ENCODE measurements around the gene RALGDS.

RALGDS gene

GRCh38 chr9:133158695-133159094 is 37.7 kb upstream of the RALGDS start (continued):
- TF ChIP-seq, protein P1, sequence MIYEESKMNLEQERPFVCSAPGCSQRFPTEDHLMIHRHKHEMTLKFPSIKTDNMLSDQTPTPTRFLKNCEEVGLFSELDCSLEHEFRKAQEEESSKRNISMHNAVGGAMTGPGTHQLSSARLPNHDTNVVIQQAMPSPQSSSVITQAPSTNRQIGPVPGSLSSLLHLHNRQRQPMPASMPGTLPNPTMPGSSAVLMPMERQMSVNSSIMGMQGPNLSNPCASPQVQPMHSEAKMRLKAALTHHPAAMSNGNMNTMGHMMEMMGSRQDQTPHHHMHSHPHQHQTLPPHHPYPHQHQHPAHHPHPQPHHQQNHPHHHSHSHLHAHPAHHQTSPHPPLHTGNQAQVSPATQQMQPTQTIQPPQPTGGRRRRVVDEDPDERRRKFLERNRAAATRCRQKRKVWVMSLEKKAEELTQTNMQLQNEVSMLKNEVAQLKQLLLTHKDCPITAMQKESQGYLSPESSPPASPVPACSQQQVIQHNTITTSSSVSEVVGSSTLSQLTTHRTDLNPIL (CRISPR knock-in tag; IDR thresholded peaks at IDR 0.05; ENCODE audit: low read depth): no peak
- TF ChIP-seq PPARA (CRISPR knock-in tag; IDR thresholded peaks at IDR 0.05; ENCODE audit: borderline replicate concordance) (no peak), CSDC2 (CRISPR knock-in tag; IDR thresholded peaks at IDR 0.05) (no peak), CSRNP3 (CRISPR knock-in tag; IDR thresholded peaks at IDR 0.05) (no peak), ZNF8 (CRISPR knock-in tag; IDR thresholded peaks at IDR 0.05) (no peak), ZNF70 (CRISPR knock-in tag; IDR thresholded peaks at IDR 0.05) (no peak), ZNF565 (CRISPR knock-in tag; conservative IDR thresholded peaks at IDR 0.05; ENCODE audit: low read depth) (no peak), ARNTL (CRISPR knock-in tag; IDR thresholded peaks at IDR 0.05; ENCODE audit: borderline replicate concordance, low read depth) (no peak)

GRCh38 chr9:133155156-133155555 is 34.1 kb upstream of the RALGDS start:
- ATAC-seq: no peak
- TF ChIP-seq ZFP3 (CRISPR knock-in tag; IDR thresholded peaks at IDR 0.05) (no peak), TSHZ2 (CRISPR knock-in tag; IDR thresholded peaks at IDR 0.05) (no peak)

DNA sequence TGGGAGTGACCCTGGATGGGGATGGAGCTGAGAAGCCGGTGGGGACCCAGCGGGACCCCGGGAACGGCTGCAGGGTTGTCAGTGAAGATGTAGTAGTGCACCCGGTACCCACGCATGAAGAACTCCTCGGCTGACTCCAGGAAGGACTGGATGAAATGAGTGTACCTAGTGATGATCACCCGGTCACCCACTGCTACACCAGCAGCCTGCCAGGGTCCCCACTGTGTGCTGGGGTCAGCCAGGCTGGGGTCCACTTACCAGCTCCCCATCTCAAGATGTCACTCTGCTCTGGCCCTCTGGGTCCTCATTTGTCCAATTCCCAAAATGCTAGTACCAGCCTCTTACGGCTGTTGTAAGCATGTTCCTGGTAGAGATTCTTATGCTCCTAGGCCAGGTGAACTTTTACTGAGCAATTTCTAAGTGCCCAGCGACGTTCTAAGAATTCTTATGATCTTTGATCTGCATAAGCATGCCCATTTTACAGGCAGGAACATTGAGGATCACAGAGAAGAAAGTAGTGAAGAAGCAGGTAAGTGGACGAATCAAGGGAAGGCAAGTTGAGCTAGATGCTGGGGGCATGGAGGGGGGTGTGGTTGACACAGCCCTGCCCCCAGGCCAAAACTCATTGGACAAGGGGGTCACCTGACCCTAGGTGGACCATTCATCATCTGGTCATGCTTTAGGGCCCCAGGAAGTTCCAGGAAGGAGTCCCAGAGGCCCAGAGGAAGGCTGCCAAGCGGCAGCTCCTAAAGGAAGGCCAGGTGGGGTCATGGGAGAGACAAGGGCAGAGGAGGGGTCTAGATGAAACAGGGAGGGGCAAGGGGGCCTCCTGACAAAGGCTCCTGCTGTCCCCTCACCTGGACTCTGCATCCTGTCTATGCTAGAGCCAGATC is 33.3 kb upstream of the RALGDS start:
- no peak for ATAC-seq

GRCh38 chr9:133153227-133154096 is 32.4 kb upstream of the RALGDS start:
- no peak for ATAC-seq
- TF ChIP-seq OSR1 (CRISPR knock-in tag; IDR thresholded peaks at IDR 0.05) (no peak), ZC3H10 (CRISPR knock-in tag; IDR thresholded peaks at IDR 0.05) (no peak), ZNF565 (CRISPR knock-in tag; conservative IDR thresholded peaks at IDR 0.05; ENCODE audit: low read depth) (no peak), RARB (CRISPR knock-in tag; IDR thresholded peaks at IDR 0.05) (no peak), ISL1 (CRISPR knock-in tag; IDR thresholded peaks at IDR 0.05) (no peak), BACH2 (CRISPR knock-in tag; IDR thresholded peaks at IDR 0.05; ENCODE audit: borderline replicate concordance) (no peak), TCF4 (CRISPR knock-in tag; IDR thresholded peaks at IDR 0.05; ENCODE audit: borderline replicate concordance) (no peak), GLIS3 (CRISPR knock-in tag; IDR thresholded peaks at IDR 0.05) (no peak), ZFP3 (CRISPR knock-in tag; IDR thresholded peaks at IDR 0.05) (no peak)
- TF ChIP-seq, protein P2, sequence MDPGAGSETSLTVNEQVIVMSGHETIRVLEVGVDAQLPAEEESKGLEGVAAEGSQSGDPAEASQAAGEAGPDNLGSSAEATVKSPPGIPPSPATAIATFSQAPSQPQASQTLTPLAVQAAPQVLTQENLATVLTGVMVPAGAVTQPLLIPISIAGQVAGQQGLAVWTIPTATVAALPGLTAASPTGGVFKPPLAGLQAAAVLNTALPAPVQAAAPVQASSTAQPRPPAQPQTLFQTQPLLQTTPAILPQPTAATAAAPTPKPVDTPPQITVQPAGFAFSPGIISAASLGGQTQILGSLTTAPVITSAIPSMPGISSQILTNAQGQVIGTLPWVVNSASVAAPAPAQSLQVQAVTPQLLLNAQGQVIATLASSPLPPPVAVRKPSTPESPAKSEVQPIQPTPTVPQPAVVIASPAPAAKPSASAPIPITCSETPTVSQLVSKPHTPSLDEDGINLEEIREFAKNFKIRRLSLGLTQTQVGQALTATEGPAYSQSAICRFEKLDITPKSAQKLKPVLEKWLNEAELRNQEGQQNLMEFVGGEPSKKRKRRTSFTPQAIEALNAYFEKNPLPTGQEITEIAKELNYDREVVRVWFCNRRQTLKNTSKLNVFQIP (CRISPR knock-in tag; IDR thresholded peaks at IDR 0.05; ENCODE audit: borderline replicate concordance, low read depth): no peak

More for the DNA sequence above, 33.3 kb upstream of the RALGDS start:
- no peak for TF ChIP-seq ISL1 (CRISPR knock-in tag; IDR thresholded peaks at IDR 0.05)
- no peak for TF ChIP-seq CSDC2 (CRISPR knock-in tag; IDR thresholded peaks at IDR 0.05)
- TF ChIP-seq SNAI2 (CRISPR knock-in tag; IDR thresholded peaks at IDR 0.05): no peak
